ENCODE measurements around the gene HELB. TPM values are rescaled to one million over a fixed set of nuclear protein-coding genes. Genes with fewer than 3 reads are reported as not detected.

HELB gene
- total and polyA plus RNA-seq, 4 donors, result 0.18 to 8.0 (median 2.9) TPM

DNA sequence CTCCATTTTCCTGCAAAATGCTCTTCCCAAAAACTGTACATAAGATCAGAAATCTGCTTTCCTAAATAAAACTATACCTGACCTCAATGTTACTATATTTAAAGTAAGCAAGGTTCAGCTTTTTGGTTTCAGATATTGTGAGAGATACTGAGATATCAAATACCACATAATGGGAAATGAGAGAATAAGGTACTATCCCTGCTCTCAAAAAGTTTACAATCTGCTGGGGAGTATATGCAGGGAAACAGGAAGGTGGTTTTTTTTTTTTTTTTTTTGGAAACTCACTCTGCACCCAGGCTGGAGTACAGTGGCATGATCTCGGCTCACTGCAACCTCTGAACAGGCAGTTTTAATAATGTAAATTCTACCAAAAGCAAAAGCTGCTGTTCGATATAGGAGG, 49.0 kb downstream of the HELB start (continued):
- TF ChIP-seq, protein P1, sequence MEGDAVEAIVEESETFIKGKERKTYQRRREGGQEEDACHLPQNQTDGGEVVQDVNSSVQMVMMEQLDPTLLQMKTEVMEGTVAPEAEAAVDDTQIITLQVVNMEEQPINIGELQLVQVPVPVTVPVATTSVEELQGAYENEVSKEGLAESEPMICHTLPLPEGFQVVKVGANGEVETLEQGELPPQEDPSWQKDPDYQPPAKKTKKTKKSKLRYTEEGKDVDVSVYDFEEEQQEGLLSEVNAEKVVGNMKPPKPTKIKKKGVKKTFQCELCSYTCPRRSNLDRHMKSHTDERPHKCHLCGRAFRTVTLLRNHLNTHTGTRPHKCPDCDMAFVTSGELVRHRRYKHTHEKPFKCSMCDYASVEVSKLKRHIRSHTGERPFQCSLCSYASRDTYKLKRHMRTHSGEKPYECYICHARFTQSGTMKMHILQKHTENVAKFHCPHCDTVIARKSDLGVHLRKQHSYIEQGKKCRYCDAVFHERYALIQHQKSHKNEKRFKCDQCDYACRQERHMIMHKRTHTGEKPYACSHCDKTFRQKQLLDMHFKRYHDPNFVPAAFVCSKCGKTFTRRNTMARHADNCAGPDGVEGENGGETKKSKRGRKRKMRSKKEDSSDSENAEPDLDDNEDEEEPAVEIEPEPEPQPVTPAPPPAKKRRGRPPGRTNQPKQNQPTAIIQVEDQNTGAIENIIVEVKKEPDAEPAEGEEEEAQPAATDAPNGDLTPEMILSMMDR (IDR thresholded peaks at IDR 0.05; ENCODE audit: low read depth, low read length, missing input control), result no peak
- TF ChIP-seq GABPA (IDR thresholded peaks at IDR 0.05 in 1 of 2, conservative IDR thresholded peaks at IDR 0.05 in 1 of 2), result no peak

DNA sequence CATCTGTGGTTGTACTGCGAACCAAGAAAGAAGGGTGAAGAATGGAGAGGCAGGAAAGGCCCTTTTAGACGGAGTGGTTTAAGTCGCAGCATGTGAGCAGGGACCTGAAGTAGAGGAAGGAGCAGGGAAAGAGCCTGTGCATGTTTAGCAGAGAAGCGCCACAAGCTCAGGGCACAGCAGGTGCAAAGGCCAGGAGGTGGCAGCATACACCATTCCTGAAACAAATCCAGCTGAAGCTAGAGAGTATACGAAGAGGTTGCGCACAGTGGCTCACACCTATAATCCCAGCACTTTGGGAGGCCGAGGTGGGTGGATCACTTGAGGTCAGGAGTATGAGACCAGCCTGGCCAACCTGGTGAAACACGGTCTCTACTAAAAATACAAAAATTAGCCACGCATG, 49.9 kb downstream of the HELB start:
- no peaks in the 10 kb centered on the region for H3K4me1 ChIP-seq (ENCODE audit: control insufficient read depth in 4 of 4, insufficient read depth in 4 of 4, low read length in 3 of 4)
- H3K27ac ChIP-seq (ENCODE audit: low read depth in 1 of 2, low read length in 2 of 2), result no peak overlapping the region
- no peak for DNase-seq (ENCODE audit: low spot score)
- no peak overlapping the region for H3K9ac ChIP-seq (ENCODE audit: low read depth in 1 of 2, low read length in 2 of 2)
- no peaks in the 10 kb centered on the region for H3K27me3 ChIP-seq (ENCODE audit: control insufficient read depth in 4 of 4, insufficient read depth in 4 of 4, low read length in 3 of 4)
- no peaks in the 10 kb centered on the region for H3K9me3 ChIP-seq (ENCODE audit: control insufficient read depth in 4 of 4, low read length in 3 of 4)
- no peak overlapping the region for H3K4me3 ChIP-seq (ENCODE audit: low read depth in 1 of 3, low read length in 3 of 3)
- WGBS, result 81% methylated on average over 9 of the region's 9 CpGs
- H3K36me3 ChIP-seq (ENCODE audit: control insufficient read depth in 4 of 4, insufficient read depth in 3 of 4, low read depth in 1 of 4, low read length in 3 of 4), result peaks cover 0 to 8% (median 0%) of the 10 kb centered on the region in 4 donors
- TF ChIP-seq SP1 (IDR thresholded peaks at IDR 0.05) (no peak), TAF1 (conservative IDR thresholded peaks at IDR 0.05) (no peak), HNF4A (conservative IDR thresholded peaks at IDR 0.05) (no peak), FOXA2 (IDR thresholded peaks at IDR 0.05) (no peak), GABPA (IDR thresholded peaks at IDR 0.05 in 1 of 2, conservative IDR thresholded peaks at IDR 0.05 in 1 of 2) (no peak), RAD21 (IDR thresholded peaks at IDR 0.05) (peak; percentile 6 to 40), YY1 (IDR thresholded peaks at IDR 0.05) (no peak), NR2F2 (IDR thresholded peaks at IDR 0.05) (no peak)
- TF ChIP-seq, protein P2, sequence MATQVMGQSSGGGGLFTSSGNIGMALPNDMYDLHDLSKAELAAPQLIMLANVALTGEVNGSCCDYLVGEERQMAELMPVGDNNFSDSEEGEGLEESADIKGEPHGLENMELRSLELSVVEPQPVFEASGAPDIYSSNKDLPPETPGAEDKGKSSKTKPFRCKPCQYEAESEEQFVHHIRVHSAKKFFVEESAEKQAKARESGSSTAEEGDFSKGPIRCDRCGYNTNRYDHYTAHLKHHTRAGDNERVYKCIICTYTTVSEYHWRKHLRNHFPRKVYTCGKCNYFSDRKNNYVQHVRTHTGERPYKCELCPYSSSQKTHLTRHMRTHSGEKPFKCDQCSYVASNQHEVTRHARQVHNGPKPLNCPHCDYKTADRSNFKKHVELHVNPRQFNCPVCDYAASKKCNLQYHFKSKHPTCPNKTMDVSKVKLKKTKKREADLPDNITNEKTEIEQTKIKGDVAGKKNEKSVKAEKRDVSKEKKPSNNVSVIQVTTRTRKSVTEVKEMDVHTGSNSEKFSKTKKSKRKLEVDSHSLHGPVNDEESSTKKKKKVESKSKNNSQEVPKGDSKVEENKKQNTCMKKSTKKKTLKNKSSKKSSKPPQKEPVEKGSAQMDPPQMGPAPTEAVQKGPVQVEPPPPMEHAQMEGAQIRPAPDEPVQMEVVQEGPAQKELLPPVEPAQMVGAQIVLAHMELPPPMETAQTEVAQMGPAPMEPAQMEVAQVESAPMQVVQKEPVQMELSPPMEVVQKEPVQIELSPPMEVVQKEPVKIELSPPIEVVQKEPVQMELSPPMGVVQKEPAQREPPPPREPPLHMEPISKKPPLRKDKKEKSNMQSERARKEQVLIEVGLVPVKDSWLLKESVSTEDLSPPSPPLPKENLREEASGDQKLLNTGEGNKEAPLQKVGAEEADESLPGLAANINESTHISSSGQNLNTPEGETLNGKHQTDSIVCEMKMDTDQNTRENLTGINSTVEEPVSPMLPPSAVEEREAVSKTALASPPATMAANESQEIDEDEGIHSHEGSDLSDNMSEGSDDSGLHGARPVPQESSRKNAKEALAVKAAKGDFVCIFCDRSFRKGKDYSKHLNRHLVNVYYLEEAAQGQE (IDR thresholded peaks at IDR 0.05), result no peak
- TF ChIP-seq, protein P3, sequence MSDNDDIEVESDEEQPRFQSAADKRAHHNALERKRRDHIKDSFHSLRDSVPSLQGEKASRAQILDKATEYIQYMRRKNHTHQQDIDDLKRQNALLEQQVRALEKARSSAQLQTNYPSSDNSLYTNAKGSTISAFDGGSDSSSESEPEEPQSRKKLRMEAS (IDR thresholded peaks at IDR 0.05), result no peak
- TF ChIP-seq, protein P1 (IDR thresholded peaks at IDR 0.05; ENCODE audit: low read depth, low read length, missing input control), result peak; percentile 6

DNA sequence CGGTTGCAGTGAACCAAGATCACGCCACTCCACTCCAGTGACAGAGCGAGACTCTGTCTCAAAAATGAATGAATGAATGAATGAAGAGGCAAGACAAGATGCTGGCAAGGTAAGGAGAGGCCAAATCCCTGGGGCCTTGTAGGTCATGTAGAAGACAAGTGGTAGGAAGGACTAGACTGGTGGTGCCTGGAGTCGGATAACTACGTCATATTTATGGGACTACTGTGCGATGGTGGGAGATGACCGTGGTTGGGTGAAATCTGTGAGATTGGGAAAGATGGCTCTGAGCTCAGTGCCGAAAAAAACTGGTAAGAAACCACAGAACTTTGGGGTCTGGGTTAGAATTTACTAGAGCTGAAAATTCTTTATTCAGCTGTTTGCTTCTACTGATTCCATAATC, 50.6 kb downstream of the HELB start:
- 97% methylated on average over 8 of the region's 8 CpGs for WGBS
- H3K9ac ChIP-seq (ENCODE audit: low read depth in 1 of 2, low read length in 2 of 2), result no peak overlapping the region
- no peak overlapping the region for H3K27ac ChIP-seq (ENCODE audit: low read depth in 1 of 2, low read length in 2 of 2)

More for the DNA sequence above, 50.6 kb downstream of the HELB start:
- Histone ChIP-seq H3K4me1 (ENCODE audit: control insufficient read depth in 4 of 4, insufficient read depth in 4 of 4, low read length in 3 of 4) (no peaks in the 10 kb centered on the region), H3K36me3 (ENCODE audit: control insufficient read depth in 4 of 4, insufficient read depth in 3 of 4, low read depth in 1 of 4, low read length in 3 of 4) (peaks cover 0 to 8% (median 0%) of the 10 kb centered on the region in 4 donors), H3K27me3 (ENCODE audit: control insufficient read depth in 4 of 4, insufficient read depth in 4 of 4, low read length in 3 of 4) (no peaks in the 10 kb centered on the region), H3K9me3 (ENCODE audit: control insufficient read depth in 4 of 4, low read length in 3 of 4) (no peaks in the 10 kb centered on the region), H3K4me3 (ENCODE audit: low read depth in 1 of 3, low read length in 3 of 3) (no peak overlapping the region)
- TF ChIP-seq FOXA1 (IDR thresholded peaks at IDR 0.05) (no peak), EGR1 (IDR thresholded peaks at IDR 0.05; ENCODE audit: low read depth in 2 of 2) (no peak), TAF1 (conservative IDR thresholded peaks at IDR 0.05) (no peak), RAD21 (IDR thresholded peaks at IDR 0.05) (no peak), SP1 (IDR thresholded peaks at IDR 0.05) (no peak), GABPA (IDR thresholded peaks at IDR 0.05 in 1 of 2, conservative IDR thresholded peaks at IDR 0.05 in 1 of 2) (no peak), RXRA (IDR thresholded peaks at IDR 0.05) (no peak), HNF4A (conservative IDR thresholded peaks at IDR 0.05) (no peak)
- TF ChIP-seq, protein P4, sequence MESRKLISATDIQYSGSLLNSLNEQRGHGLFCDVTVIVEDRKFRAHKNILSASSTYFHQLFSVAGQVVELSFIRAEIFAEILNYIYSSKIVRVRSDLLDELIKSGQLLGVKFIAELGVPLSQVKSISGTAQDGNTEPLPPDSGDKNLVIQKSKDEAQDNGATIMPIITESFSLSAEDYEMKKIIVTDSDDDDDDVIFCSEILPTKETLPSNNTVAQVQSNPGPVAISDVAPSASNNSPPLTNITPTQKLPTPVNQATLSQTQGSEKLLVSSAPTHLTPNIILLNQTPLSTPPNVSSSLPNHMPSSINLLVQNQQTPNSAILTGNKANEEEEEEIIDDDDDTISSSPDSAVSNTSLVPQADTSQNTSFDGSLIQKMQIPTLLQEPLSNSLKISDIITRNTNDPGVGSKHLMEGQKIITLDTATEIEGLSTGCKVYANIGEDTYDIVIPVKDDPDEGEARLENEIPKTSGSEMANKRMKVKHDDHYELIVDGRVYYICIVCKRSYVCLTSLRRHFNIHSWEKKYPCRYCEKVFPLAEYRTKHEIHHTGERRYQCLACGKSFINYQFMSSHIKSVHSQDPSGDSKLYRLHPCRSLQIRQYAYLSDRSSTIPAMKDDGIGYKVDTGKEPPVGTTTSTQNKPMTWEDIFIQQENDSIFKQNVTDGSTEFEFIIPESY (IDR thresholded peaks at IDR 0.05), result no peak
- DNase-seq (ENCODE audit: low spot score), result no peak
